Left forelimb (tissue), 1 donor: Measurements from ENCODE around the gene OLFM1.

Experiments
- DNase-seq: peaks from one replicate; pipeline ENCODE4 v3.0.0-alpha.2; 2018; ENCODE audit warnings: low spot score

The OLFM1 gene

GRCh38 chr9:135087489-135087792, at the start of gene OLFM1:
OLFM1 (plus strand) TSS chr9:135087668; CDS start chr9:135087990, 322 bp downstream.
- peak; percentile 77 for DNase-seq

GRCh38 chr9:135038331-135038730, 49.1 kb upstream of the OLFM1 start:
- peak; percentile 33 for DNase-seq

GRCh38 chr9:135038826-135039225, 48.6 kb upstream of the OLFM1 start:
- DNase-seq = peak; percentile 25

- DNase-seq = no peak
These were observed 48.1 kb upstream of the OLFM1 start for GRCh38 chr9:135039266-135039870.

- DNase-seq = no peak
These were observed 47.4 kb upstream of the OLFM1 start for GRCh38 chr9:135039916-135040645.

GRCh38 chr9:135040892-135041291, 46.6 kb upstream of the OLFM1 start:
- DNase-seq = no peak

GRCh38 chr9:135043345-135043744, 44.1 kb upstream of the OLFM1 start:
- no peak for DNase-seq

- DNase-seq = peak; percentile 33
These were observed 42.1 kb upstream of the OLFM1 start for GRCh38 chr9:135045264-135045927.

- peak; percentile 38 for DNase-seq
These were observed 41.3 kb upstream of the OLFM1 start for GRCh38 chr9:135045928-135046738.

GRCh38 chr9:135046739-135047350, 40.6 kb upstream of the OLFM1 start:
- DNase-seq = peak; percentile 47

GRCh38 chr9:135047521-135047920, 39.9 kb upstream of the OLFM1 start:
- no peak for DNase-seq

- DNase-seq = peak; percentile 45
These were observed 39.3 kb upstream of the OLFM1 start for GRCh38 chr9:135048046-135048757.

- no peak for DNase-seq
These were observed 38.6 kb upstream of the OLFM1 start for GRCh38 chr9:135048758-135049444.

- DNase-seq = peak; percentile 37
These were observed 38.0 kb upstream of the OLFM1 start for GRCh38 chr9:135049460-135049859.

- DNase-seq = peak; percentile 37
These were observed 37.1 kb upstream of the OLFM1 start for GRCh38 chr9:135050072-135050990.

GRCh38 chr9:135051316-135052038, 36.0 kb upstream of the OLFM1 start:
- DNase-seq = peak; percentile 53

GRCh38 chr9:135053133-135053532, 34.3 kb upstream of the OLFM1 start:
- no peak for DNase-seq

GRCh38 chr9:135055181-135055580, 32.3 kb upstream of the OLFM1 start:
- no peak for DNase-seq

- DNase-seq = no peak
These were observed 30.9 kb upstream of the OLFM1 start for GRCh38 chr9:135056541-135056940.
